BJ (cell line): ENCODE measurements around the gene NUCKS1. TPM values are rescaled to one million over a fixed set of nuclear protein-coding genes. Genes with fewer than 3 reads are reported as not detected.
"Not testable (repeated sequence)": the region's sequence is repeated elsewhere in the genome, so short reads cannot be mapped to it uniquely, and the experiment has no call there.

Experiments used
- CTCF ChIA-PET: fragments of 350-600 bp; formaldehyde crosslinking; extraction: SDS; loops from one replicate; lab custom pipeline; 2021; ENCODE audit warnings: antibody characterized with exemption, inconsistent platforms; lab: Yijun Ruan, JAX
- POLR2A ChIA-PET: fragments of 300-600 bp; sonication (Branson Sonifier 250); formaldehyde crosslinking; extraction: SDS; loops from one replicate; lab custom pipeline; 2021; ENCODE audit warnings: antibody characterized with exemption; lab: Charles Lee
- DNase-seq: peaks from one replicate; pipeline ENCODE4 v3.0.0-alpha.2; 2011; ENCODE audit warnings: low read depth
- H3K27me3 ChIP-seq: 2 replicates; pipeline ENCODE4 v1.6.0; 2011; ENCODE audit warnings: low read length; ENCODE audit not compliant: control insufficient read depth, insufficient read depth
- H3K36me3 ChIP-seq: 2 replicates; pipeline ENCODE4 v1.5.1; 2011; ENCODE audit warnings: low read length; ENCODE audit not compliant: control insufficient read depth, insufficient read depth
- H3K4me3 ChIP-seq: 2 replicates; pipeline ENCODE4 v1.5.1; 2011; ENCODE audit warnings: low read depth, mild to moderate bottlenecking, control low read depth, low read length
- CTCF ChIP-seq: IDR thresholded peaks from 2 replicates; pipeline ENCODE4 v1.5.1; 2011; ENCODE audit warnings: low read depth, mild to moderate bottlenecking, control low read depth, inconsistent platforms, low read length, moderate library complexity; ENCODE audit not compliant: insufficient read depth
- polyA plus RNA-seq: library from polyadenylated mRNA; depleted of rRNA; stranded (reverse); fragments of >200 nt; gene quantifications from 2 replicates; pipeline ENCODE4 v1.2.3, GENCODE V29; 2011

Gene NUCKS1
- polyA plus RNA-seq, 1 experiment, result 33.3 TPM

- DNase-seq, result no peak
- Histone ChIP-seq H3K27me3 (no peaks in the 10 kb centered on the region), H3K36me3 (no peaks in the 10 kb centered on the region), H3K4me3 (no peak overlapping the region)
- ChIA-PET CTCF (interaction anchor here (0.6 to 2.1 kb wide), 2 partner anchors 19 to 141 kb away, joined by 3 to 9 read pairs; no protein-coding TSS in a partner anchor), POLR2A (no interaction called here)
- TF ChIP-seq CTCF, result no peak
Measured at GRCh38 chr1:205729945-205730610, 19.9 kb downstream of the NUCKS1 start.

- no peak for TF ChIP-seq CTCF
- ChIA-PET POLR2A (no interaction called here), CTCF (interaction anchor here (0.6 to 4.3 kb wide), 3 partner anchors 14 to 615 kb away, joined by 3 to 28 read pairs (median 3); no protein-coding TSS in a partner anchor)
- H3K4me3 ChIP-seq, result no peak overlapping the region
- DNase-seq, result no peak
- no peaks in the 10 kb centered on the region for H3K36me3 ChIP-seq
- no peaks in the 10 kb centered on the region for H3K27me3 ChIP-seq
Measured at GRCh38 chr1:205726619-205727125, 23.3 kb downstream of the NUCKS1 start.

DNA sequence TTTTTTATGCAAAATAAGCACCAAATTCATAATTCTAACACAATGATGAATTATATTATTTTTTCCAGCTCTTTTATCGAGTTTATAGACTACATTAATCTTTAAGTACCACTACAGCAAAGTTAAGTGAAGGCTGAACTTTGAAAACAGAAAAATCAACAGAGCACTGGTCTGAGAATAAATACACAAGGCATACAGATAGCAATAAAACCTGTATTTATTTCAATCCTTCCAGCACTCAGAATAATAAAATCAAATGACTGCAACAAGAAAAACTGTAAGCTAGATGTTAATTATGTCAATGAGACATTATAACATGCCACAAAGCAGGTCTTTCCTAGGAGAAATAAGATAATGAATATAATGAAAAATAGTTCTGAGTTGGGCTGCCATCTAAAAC is 24.5 kb downstream of the NUCKS1 start:
- POLR2A ChIA-PET, result no interaction called here
- CTCF ChIA-PET, result interaction anchor here (1.2 to 4.3 kb wide), 4 partner anchors 15 to 252 kb away, joined by 3 to 28 read pairs (median 3); no protein-coding TSS in a partner anchor
- 0 out of 2 replicates have a peak, but pooled peaks cover 2% of the 10 kb centered on the region for H3K36me3 ChIP-seq

DNA sequence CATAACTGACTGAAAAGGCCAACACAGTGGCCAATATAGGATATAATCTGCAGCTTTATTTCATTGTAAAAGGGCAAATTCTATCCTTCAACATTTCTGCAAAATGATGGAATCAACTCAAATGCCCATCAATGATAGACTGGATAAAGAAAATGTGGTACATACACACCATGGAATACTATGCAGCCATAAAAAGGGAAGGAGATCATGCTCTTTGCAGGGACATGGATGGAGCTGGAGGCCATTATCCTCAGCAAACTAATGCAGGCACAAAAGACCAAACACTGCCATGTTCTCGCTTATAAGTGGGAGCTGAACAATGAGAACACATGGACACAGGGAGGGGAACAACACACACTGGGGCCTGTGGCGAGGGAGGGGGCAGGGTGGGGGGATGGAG is 29.2 kb downstream of the NUCKS1 start:
- POLR2A ChIA-PET, H3K27me3 ChIP-seq, DNase-seq, H3K36me3 ChIP-seq, H3K4me3 ChIP-seq: not testable (repeated sequence)
- CTCF ChIA-PET, result interaction anchor here (3.3 kb wide), 1 partner anchor 10 kb away, joined by 29 read pairs; no protein-coding TSS in a partner anchor

More for the DNA sequence above, 24.5 kb downstream of the NUCKS1 start:
- H3K27me3 ChIP-seq, result no peaks in the 10 kb centered on the region
- TF ChIP-seq CTCF, result no peak
- no peak overlapping the region for H3K4me3 ChIP-seq
- DNase-seq, result no peak

- Histone ChIP-seq H3K36me3 (peaks cover 7% of the 10 kb centered on the region; the same call in 1 of the 2 replicates), H3K27me3 (no peaks in the 10 kb centered on the region), H3K4me3 (no peak overlapping the region)
- POLR2A ChIA-PET, result no interaction called here
- no peak for DNase-seq
- no peak for TF ChIP-seq CTCF
- CTCF ChIA-PET, result no interaction called here
Measured at GRCh38 chr1:205719762-205720161, 30.2 kb downstream of the NUCKS1 start.
